ENCODE measurements around the gene FAM180A. TPM values are rescaled to one million over a fixed set of nuclear protein-coding genes. Genes with fewer than 3 reads are reported as not detected.
"Not testable (repeated sequence)": the region's sequence is repeated elsewhere in the genome, so short reads cannot be mapped to it uniquely, and the experiment has no call there.

Gene FAM180A
- total and polyA plus RNA-seq, 2 of the 8 experiments (the other 6 are each of a cell fraction or from before 2014, with no cell fraction given), result not detected

DNA sequence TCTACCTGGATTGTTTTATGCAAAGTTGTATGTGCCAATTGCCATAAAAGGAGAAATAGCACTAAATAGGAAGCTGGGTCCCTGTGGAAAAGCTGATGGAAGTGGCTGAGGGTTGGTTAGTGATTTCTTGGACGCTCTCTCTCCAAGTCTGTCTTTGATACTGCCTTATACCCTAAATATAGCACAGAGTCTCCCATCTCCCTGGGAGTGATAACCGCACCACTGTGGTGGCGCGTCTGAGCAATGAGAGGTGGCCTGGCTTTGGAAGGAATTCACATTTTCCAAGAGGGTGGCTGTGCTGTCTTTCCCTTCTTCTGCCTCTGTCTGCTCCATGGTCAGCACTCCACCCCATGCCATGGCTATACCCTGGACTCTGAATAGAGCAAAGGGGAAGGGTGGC is 55.1 kb downstream of the FAM180A start (continued):
- TF ChIP-seq CHD2 (IDR thresholded peaks at IDR 0.05; ENCODE audit: low read length) (no peak), PHF8 (conservative IDR thresholded peaks at IDR 0.05; ENCODE audit: low read depth, low read length) (no peak), TBP (IDR thresholded peaks at IDR 0.05; ENCODE audit: low read depth, low read length) (no peak)
- TF ChIP-seq, protein P1, sequence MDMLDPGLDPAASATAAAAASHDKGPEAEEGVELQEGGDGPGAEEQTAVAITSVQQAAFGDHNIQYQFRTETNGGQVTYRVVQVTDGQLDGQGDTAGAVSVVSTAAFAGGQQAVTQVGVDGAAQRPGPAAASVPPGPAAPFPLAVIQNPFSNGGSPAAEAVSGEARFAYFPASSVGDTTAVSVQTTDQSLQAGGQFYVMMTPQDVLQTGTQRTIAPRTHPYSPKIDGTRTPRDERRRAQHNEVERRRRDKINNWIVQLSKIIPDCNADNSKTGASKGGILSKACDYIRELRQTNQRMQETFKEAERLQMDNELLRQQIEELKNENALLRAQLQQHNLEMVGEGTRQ (IDR thresholded peaks at IDR 0.05; ENCODE audit: low read length), result no peak

DNA sequence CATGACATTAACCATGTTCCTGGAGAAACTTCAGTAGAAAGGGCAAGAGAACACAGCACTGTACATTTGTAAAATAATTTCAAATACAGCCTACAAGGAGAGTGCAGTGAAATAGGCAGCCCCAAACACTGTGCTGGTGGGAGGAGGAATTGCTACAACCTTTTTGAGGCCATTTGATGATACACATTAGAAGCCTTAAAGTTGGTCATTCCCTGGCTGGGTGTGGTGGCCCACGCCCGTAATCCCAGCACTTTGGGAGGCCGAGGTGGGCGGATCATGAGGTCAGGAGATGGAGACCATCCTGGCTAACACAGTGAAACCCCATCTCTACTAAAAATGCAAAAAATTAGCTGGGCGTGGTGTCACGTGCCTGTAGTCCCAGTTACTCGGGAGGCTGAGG is 56.0 kb downstream of the FAM180A start:
- H3K9ac ChIP-seq (replicated peaks in 1 of 4; ENCODE audit: extremely low read depth in 1 of 4, low read depth in 3 of 4, low read length in 3 of 4); H2BK5ac ChIP-seq (ENCODE audit: low read depth, low read length); FAIRE-seq; H4K5ac ChIP-seq (ENCODE audit: insufficient read length, low read depth, low read length); H4K8ac ChIP-seq (ENCODE audit: extremely low read depth, insufficient read depth, low read length); H3K79me1 ChIP-seq (ENCODE audit: low read depth, low read length); DNase-seq (ENCODE audit: low read depth in 1 of 2, low spot score in 2 of 2); H2BK15ac ChIP-seq (ENCODE audit: low read length); H3K27ac ChIP-seq (ENCODE audit: low read depth, low read length); POLR2A ChIA-PET (ENCODE audit: partially characterized antibody); H3K4me2 ChIP-seq (ENCODE audit: insufficient read depth in 1 of 2, low read depth in 2 of 2, low read length in 2 of 2); H3K23me2 ChIP-seq (ENCODE audit: low read depth, low read length); H4K91ac ChIP-seq (replicated peaks; ENCODE audit: insufficient read length, low read length); H2BK120ac ChIP-seq (replicated peaks; ENCODE audit: low read depth, low read length); H2AK5ac ChIP-seq (ENCODE audit: low read depth, low read length); H3K4me3 ChIP-seq (ENCODE audit: extremely low read depth in 1 of 4, insufficient read depth in 2 of 4, low read depth in 3 of 4, low read length in 4 of 4); H3K4me1 ChIP-seq (replicated peaks in 1 of 4; ENCODE audit: control insufficient read depth in 3 of 4, insufficient read depth in 4 of 4, low read length in 3 of 4); H2AFZ ChIP-seq (ENCODE audit: low read length); H3K79me2 ChIP-seq (ENCODE audit: control insufficient read depth in 1 of 2, insufficient read depth in 2 of 2, low read length in 2 of 2); H3K27me3 ChIP-seq (replicated peaks in 1 of 4; ENCODE audit: control insufficient read depth in 3 of 4, extremely low read depth in 1 of 4, insufficient read depth in 3 of 4, low read length in 3 of 4); H3K56ac ChIP-seq (replicated peaks; ENCODE audit: insufficient read length, low read depth, low read length); H2BK12ac ChIP-seq (ENCODE audit: low read depth, low read length); H3K14ac ChIP-seq (ENCODE audit: insufficient read length); H4K20me1 ChIP-seq (replicated peaks in 1 of 2; ENCODE audit: control insufficient read depth in 1 of 2, insufficient read depth in 2 of 2, low read length in 2 of 2); H2BK20ac ChIP-seq (ENCODE audit: low read length); H3K18ac ChIP-seq (ENCODE audit: extremely low read depth, low read length); H3K9me3 ChIP-seq (ENCODE audit: insufficient read depth in 2 of 2, low read depth in 1 of 2, low read length in 1 of 2); H3K23ac ChIP-seq (ENCODE audit: insufficient read length); H3K4ac ChIP-seq (replicated peaks; ENCODE audit: insufficient read length, low read depth, low read length): not testable (repeated sequence)
- peaks cover 0 to 15% (median 4%) of the 10 kb centered on the region in 4 experiments; a peak in 3 of 8 replicates for H3K36me3 ChIP-seq (ENCODE audit: control insufficient read depth in 2 of 4, insufficient read depth in 4 of 4, low read length in 3 of 4)
- CTCF ChIA-PET (ENCODE audit: partially characterized antibody), result interaction anchor here (1.2 to 3.7 kb wide), 6 partner anchors 8 to 81 kb away, joined by 3 to 26 read pairs (median 8); no protein-coding TSS in a partner anchor
- 95% methylated on average over 6 of the region's 7 CpGs; no CpG with 5 or more reads in 1 of the 2 experiments for WGBS, 2 experiments (ENCODE audit: extremely low coverage in 1 of 2, insufficient coverage in 1 of 2, insufficient read length in 1 of 2, insufficient replicate concordance in 2 of 2, low coverage in 1 of 2, low lambda C conversion rate in 2 of 2, missing lambda C conversion rate in 1 of 2)
